ENCODE results near the gene DCC. TPM values are rescaled to one million over a fixed set of nuclear protein-coding genes. Genes with fewer than 3 reads are reported as not detected.

The DCC gene
- total RNA-seq, 1 experiment from 2014 or later: 0.72 TPM

DNA sequence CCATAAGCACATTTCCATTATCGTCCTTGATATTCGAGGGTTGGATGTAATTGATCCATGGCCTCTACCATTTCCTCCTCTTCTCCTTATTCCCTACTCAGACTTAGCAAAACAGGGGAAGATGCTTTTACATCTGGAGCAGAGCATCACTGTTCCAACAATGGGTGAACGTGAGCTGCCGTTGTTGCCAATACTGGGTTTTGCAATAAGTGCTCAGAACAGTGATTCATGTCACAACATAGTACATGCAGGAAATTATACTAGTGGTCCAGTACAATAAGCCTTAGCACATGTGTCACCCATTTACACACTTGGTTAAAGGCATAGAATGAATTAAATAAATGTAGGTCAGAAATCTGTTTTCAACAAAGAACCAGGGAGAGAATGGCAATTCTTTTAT is 112.4 kb downstream of the DCC start (continued):
- TF ChIP-seq, protein P1, sequence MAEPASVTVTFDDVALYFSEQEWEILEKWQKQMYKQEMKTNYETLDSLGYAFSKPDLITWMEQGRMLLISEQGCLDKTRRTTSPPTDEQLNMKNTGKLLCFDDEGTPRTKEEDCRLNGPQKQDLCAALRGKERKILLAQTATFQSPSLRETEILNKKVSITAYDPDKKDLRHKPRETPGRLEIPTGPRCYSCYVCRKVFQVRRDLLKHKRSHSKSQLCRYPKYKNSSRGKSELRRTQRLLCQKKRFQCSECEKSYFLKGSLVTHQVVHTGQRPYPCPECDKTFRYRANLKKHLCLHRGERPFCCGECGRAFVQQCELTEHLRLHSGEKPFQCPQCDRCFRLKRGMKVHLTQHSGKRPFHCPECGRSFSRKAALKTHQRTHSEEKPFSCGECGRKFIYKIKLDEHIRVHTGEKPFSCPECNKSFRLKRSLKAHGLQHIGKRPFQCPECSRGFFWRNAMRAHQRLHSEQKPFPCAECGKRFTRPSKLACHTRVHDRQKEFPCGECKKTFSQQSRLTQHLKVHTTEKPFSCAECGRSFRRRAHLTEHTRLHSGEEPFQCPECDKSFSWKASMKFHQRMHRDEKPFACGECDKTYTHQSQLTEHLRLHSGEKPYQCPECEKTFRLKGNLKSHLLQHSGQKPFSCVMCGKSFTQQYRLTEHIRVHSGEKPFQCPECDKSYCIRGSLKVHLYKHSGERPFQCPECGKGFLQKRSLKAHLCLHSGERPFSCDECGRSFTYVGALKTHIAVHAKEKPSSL (CRISPR knock-in tag; conservative IDR thresholded peaks at IDR 0.05): no peak
- TF ChIP-seq ETV6 (CRISPR knock-in tag; IDR thresholded peaks at IDR 0.05) (no peak), TCF7 (CRISPR knock-in tag; IDR thresholded peaks at IDR 0.05; ENCODE audit: low read depth) (no peak), HMGA2 (CRISPR knock-in tag; IDR thresholded peaks at IDR 0.05) (no peak), GTF2I (CRISPR knock-in tag; conservative IDR thresholded peaks at IDR 0.05) (no peak), GABPB1 (CRISPR knock-in tag; IDR thresholded peaks at IDR 0.05) (no peak), ZNF423 (CRISPR knock-in tag; IDR thresholded peaks at IDR 0.05) (no peak)

DNA sequence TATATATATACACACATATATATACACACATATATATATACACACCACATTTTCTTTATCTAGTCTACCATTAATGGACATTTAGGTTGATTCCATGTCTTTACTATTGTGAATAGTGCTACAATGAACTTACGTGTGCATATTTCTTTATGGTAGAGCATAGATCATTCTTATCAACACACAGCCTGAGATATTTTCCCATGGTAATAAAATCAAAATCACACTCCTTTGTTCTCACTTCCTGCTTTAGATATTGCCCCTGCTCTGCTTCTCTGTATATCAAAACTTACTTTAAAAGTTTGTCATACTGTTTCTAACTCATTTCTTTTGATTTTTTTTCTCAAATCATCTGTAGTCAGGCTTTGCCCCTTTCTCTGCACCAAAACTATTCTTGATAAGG is 119.9 kb downstream of the DCC start:
- Mint-ChIP-seq H3K4me3 (no peak overlapping the region), H3K9me3 (0 out of 2 replicates have a peak, but pooled peaks cover 3% of the 10 kb centered on the region), H3K27ac (no peak overlapping the region), H3K27me3 (ENCODE audit: low read depth) (no peaks in the 10 kb centered on the region), H3K4me1 (no peaks in the 10 kb centered on the region), H3K36me3 (no peaks in the 10 kb centered on the region)
- ATAC-seq (no peak), DNase-seq (ENCODE audit: low spot score) (no peak)
- ChIA-PET CTCF (no interaction called here), POLR2A (no interaction called here)
- no peak for TF ChIP-seq MYBL2 (CRISPR knock-in tag; IDR thresholded peaks at IDR 0.05)
- TF ChIP-seq FOXP1 (CRISPR knock-in tag; IDR thresholded peaks at IDR 0.05; ENCODE audit: borderline replicate concordance): no peak
- TF ChIP-seq E2F5 (CRISPR knock-in tag; IDR thresholded peaks at IDR 0.05): no peak
- TF ChIP-seq SMAD4 (CRISPR knock-in tag; IDR thresholded peaks at IDR 0.05): no peak
- TF ChIP-seq, protein P2, sequence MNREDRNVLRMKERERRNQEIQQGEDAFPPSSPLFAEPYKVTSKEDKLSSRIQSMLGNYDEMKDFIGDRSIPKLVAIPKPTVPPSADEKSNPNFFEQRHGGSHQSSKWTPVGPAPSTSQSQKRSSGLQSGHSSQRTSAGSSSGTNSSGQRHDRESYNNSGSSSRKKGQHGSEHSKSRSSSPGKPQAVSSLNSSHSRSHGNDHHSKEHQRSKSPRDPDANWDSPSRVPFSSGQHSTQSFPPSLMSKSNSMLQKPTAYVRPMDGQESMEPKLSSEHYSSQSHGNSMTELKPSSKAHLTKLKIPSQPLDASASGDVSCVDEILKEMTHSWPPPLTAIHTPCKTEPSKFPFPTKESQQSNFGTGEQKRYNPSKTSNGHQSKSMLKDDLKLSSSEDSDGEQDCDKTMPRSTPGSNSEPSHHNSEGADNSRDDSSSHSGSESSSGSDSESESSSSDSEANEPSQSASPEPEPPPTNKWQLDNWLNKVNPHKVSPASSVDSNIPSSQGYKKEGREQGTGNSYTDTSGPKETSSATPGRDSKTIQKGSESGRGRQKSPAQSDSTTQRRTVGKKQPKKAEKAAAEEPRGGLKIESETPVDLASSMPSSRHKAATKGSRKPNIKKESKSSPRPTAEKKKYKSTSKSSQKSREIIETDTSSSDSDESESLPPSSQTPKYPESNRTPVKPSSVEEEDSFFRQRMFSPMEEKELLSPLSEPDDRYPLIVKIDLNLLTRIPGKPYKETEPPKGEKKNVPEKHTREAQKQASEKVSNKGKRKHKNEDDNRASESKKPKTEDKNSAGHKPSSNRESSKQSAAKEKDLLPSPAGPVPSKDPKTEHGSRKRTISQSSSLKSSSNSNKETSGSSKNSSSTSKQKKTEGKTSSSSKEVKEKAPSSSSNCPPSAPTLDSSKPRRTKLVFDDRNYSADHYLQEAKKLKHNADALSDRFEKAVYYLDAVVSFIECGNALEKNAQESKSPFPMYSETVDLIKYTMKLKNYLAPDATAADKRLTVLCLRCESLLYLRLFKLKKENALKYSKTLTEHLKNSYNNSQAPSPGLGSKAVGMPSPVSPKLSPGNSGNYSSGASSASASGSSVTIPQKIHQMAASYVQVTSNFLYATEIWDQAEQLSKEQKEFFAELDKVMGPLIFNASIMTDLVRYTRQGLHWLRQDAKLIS (CRISPR knock-in tag; IDR thresholded peaks at IDR 0.05; ENCODE audit: borderline replicate concordance): no peak
- no peak for TF ChIP-seq ZNF263 (CRISPR knock-in tag; IDR thresholded peaks at IDR 0.05; ENCODE audit: low read depth)
- no peak for TF ChIP-seq NFYB (CRISPR knock-in tag; conservative IDR thresholded peaks at IDR 0.05; ENCODE audit: low read depth)
- no peak for TF ChIP-seq ETV6 (CRISPR knock-in tag; IDR thresholded peaks at IDR 0.05)
- no peak for TF ChIP-seq ZNF396 (CRISPR knock-in tag; IDR thresholded peaks at IDR 0.05; ENCODE audit: borderline replicate concordance)
- no peak for TF ChIP-seq TEAD1 (CRISPR knock-in tag; IDR thresholded peaks at IDR 0.05)
- TF ChIP-seq ZNF281 (CRISPR knock-in tag; IDR thresholded peaks at IDR 0.05): no peak
- TF ChIP-seq HMGA2 (CRISPR knock-in tag; IDR thresholded peaks at IDR 0.05): no peak
- TF ChIP-seq SP1 (CRISPR knock-in tag; conservative IDR thresholded peaks at IDR 0.05): no peak
- no peak for TF ChIP-seq ATF1 (CRISPR knock-in tag; IDR thresholded peaks at IDR 0.05)
